HG03565 (cell line): ENCODE data around the gene STK32B.
A peak's percentile ranks its signal among the peaks of the same experiment; 100 is the strongest.

Experiments
- ATAC-seq: cut with Tn5 transposase; IDR thresholded peaks from one replicate; pipeline ENCODE4 v1.9.1; 2021; ENCODE audit warnings: mild to moderate bottlenecking, moderate library complexity; ENCODE audit not compliant: unreplicated experiment

STK32B gene

GRCh38 chr4:5383191-5383980 is 332.1 kb downstream of the STK32B start:
- ATAC-seq = no peak

- ATAC-seq = no peak
Measured at GRCh38 chr4:5385741-5386311, 334.5 kb downstream of the STK32B start.

GRCh38 chr4:5386921-5387320 is 335.6 kb downstream of the STK32B start:
- ATAC-seq = no peak

- ATAC-seq = no peak
Measured at GRCh38 chr4:5387457-5387856, 336.2 kb downstream of the STK32B start.

- ATAC-seq = no peak
Measured at GRCh38 chr4:5389756-5390310, 338.6 kb downstream of the STK32B start.

- no peak for ATAC-seq
Measured at GRCh38 chr4:5391492-5391891, 340.2 kb downstream of the STK32B start.

GRCh38 chr4:5393911-5394513 is 342.7 kb downstream of the STK32B start:
- ATAC-seq = no peak

- no peak for ATAC-seq
Measured at GRCh38 chr4:5395781-5396180, 344.5 kb downstream of the STK32B start.

GRCh38 chr4:5398056-5398455 is 346.8 kb downstream of the STK32B start:
- ATAC-seq = no peak

- ATAC-seq = no peak
Measured at GRCh38 chr4:5399124-5399523, 347.8 kb downstream of the STK32B start.

- no peak for ATAC-seq
Measured at GRCh38 chr4:5399790-5400421, 348.6 kb downstream of the STK32B start.

GRCh38 chr4:5403746-5404497 is 352.6 kb downstream of the STK32B start:
- ATAC-seq = no peak

- ATAC-seq = no peak
Measured at GRCh38 chr4:5409237-5409636, 358.0 kb downstream of the STK32B start.

GRCh38 chr4:5409972-5410618 is 358.8 kb downstream of the STK32B start:
- ATAC-seq = no peak

GRCh38 chr4:5412296-5412695 is 361.0 kb downstream of the STK32B start:
- no peak for ATAC-seq

- no peak for ATAC-seq
Measured at GRCh38 chr4:5412751-5413150, 361.5 kb downstream of the STK32B start.

- peak; percentile 86 for ATAC-seq
Measured at GRCh38 chr4:5416637-5417036, 365.4 kb downstream of the STK32B start.

- no peak for ATAC-seq
Measured at GRCh38 chr4:5420266-5420665, 369.0 kb downstream of the STK32B start.

GRCh38 chr4:5421416-5421815 is 370.1 kb downstream of the STK32B start:
- no peak for ATAC-seq

GRCh38 chr4:5422195-5422594 is 370.9 kb downstream of the STK32B start:
- no peak for ATAC-seq
